BJ (cell line): Measurements from ENCODE around the gene ARL6IP1. TPM values are rescaled to one million over a fixed set of nuclear protein-coding genes. Genes with fewer than 3 reads are reported as not detected.
"Not testable (repeated sequence)": the region's sequence is repeated elsewhere in the genome, so short reads cannot be mapped to it uniquely, and the experiment has no call there.

Experiments used
- CTCF ChIA-PET: fragments of 350-600 bp; formaldehyde crosslinking; extraction: SDS; loops from one replicate; lab custom pipeline; 2021; ENCODE audit warnings: antibody characterized with exemption, inconsistent platforms; lab: Yijun Ruan, JAX
- POLR2A ChIA-PET: fragments of 300-600 bp; sonication (Branson Sonifier 250); formaldehyde crosslinking; extraction: SDS; loops from one replicate; lab custom pipeline; 2021; ENCODE audit warnings: antibody characterized with exemption; lab: Charles Lee
- DNase-seq: peaks from one replicate; pipeline ENCODE4 v3.0.0-alpha.2; 2011; ENCODE audit warnings: low read depth
- H3K27me3 ChIP-seq: 2 replicates; pipeline ENCODE4 v1.6.0; 2011; ENCODE audit warnings: low read length; ENCODE audit not compliant: control insufficient read depth, insufficient read depth
- H3K36me3 ChIP-seq: 2 replicates; pipeline ENCODE4 v1.5.1; 2011; ENCODE audit warnings: low read length; ENCODE audit not compliant: control insufficient read depth, insufficient read depth
- H3K4me3 ChIP-seq: 2 replicates; pipeline ENCODE4 v1.5.1; 2011; ENCODE audit warnings: low read depth, mild to moderate bottlenecking, control low read depth, low read length
- polyA plus RNA-seq: library from polyadenylated mRNA; depleted of rRNA; stranded (reverse); fragments of >200 nt; gene quantifications from 2 replicates; pipeline ENCODE4 v1.2.3, GENCODE V29; 2011; rRNA removed
- TF ChIP-seq, protein P1 (sequence below): IDR thresholded peaks from 2 replicates; pipeline ENCODE4 v1.5.1; 2011; ENCODE audit warnings: low read depth, mild to moderate bottlenecking, control low read depth, inconsistent platforms, low read length, moderate library complexity; ENCODE audit not compliant: insufficient read depth

The ARL6IP1 gene
- polyA plus RNA-seq, 1 experiment, result 178 TPM

DNA sequence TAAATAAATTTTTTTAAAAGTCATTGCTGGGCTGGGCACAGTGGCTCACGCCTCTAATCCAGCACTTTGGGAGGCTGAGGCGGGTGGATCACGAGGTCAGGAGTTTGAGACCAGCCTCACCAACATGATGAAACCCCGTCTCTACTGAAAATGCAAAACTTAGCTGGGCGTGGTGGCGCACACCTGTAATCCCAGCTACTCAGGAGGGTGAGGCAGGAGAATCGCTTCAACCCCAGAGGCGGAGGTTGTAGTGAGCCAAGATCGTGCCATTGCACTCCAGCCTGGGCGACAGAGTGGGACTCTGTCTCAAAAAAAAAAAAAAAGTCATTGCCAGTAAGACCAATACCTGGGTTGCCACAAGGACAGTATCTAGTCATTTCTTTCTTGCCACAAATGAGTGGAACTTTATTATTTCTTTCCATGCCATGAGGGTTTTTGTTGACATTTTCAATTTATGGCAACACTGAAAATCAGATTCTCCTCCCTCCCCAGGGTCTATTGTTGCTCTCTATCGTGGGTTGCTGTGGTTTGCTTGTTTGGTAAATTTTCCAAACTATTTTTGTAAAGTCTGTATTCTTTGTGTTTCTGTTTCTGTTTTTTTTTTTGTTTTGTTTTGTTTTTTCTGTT is 30.9 kb downstream of the ARL6IP1 start:
- H3K36me3 ChIP-seq, POLR2A ChIA-PET, H3K4me3 ChIP-seq, H3K27me3 ChIP-seq, CTCF ChIA-PET, DNase-seq: not testable (repeated sequence)

- H3K36me3 ChIP-seq, H3K27me3 ChIP-seq, DNase-seq, H3K4me3 ChIP-seq, POLR2A ChIA-PET, CTCF ChIA-PET: not testable (repeated sequence)
Observed at GRCh38 chr16:18767217-18767616, 34.1 kb downstream of the ARL6IP1 start.

DNA sequence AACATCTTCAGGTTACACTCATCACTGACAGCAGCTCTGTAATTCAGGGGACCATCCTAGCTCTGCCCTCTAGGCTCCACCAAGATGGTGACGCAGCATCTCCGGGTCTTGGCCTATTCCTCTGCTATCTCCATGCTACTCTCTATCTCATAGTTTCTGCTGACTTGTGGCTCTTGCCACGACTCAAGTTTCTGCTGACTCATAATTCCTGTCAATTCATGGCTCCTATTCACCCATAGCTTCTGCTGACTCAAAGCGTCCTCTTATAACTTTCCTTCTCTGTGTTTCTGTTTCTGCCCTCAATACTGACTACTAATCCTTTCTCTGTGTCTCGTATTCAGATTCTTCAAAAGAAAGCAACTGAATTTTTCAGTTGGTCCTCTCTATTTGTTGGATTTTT is 38.6 kb downstream of the ARL6IP1 start:
- H3K36me3 ChIP-seq, H3K27me3 ChIP-seq, CTCF ChIA-PET, H3K4me3 ChIP-seq, POLR2A ChIA-PET, DNase-seq: not testable (repeated sequence)

DNA sequence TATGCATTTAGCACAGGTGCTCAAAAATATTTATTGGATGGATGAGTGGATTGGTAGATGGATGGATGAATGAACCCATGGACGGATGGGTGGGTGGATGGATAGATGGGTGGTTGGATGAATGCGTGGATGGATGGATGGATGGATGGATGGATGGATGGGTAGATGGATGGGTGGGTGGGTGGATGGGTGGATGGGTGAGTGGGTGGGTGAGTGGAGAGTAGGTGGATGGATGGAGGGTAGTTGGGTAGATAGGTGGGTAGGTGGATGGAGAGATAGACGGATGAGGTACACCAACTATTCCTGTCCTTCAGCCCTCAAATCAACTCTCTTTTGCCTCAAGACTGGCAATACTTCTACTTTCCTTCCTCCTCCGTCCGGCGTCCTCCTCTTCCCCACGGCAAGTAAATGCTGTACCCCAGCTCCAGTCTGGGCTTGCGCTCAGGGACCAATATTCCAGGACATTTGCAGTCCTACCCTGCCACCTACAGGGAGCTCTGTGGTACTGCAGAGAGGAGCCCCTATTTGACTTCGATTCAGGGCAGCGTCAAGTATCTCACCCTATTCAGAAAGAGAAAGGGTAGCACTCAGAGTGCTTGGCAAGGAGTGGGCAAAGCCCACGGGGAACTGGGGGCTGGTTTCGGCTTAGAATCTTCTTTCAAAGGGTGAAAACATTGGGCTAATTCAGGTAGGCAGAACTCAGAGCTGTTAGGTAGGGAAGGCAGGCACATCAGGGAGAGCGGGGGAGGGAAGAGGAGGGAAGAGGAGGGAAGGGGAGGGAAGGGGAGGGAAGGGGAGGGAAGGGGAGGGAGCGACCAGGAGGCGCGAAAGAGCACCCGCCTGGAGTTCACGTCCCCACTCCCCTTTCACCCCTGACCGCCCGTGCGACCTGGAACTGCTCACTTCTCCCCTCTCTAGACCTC is 41.5 kb downstream of the ARL6IP1 start:
- CTCF ChIA-PET, POLR2A ChIA-PET, H3K27me3 ChIP-seq, H3K4me3 ChIP-seq, H3K36me3 ChIP-seq, DNase-seq: not testable (repeated sequence)
- TF ChIP-seq, protein P1, sequence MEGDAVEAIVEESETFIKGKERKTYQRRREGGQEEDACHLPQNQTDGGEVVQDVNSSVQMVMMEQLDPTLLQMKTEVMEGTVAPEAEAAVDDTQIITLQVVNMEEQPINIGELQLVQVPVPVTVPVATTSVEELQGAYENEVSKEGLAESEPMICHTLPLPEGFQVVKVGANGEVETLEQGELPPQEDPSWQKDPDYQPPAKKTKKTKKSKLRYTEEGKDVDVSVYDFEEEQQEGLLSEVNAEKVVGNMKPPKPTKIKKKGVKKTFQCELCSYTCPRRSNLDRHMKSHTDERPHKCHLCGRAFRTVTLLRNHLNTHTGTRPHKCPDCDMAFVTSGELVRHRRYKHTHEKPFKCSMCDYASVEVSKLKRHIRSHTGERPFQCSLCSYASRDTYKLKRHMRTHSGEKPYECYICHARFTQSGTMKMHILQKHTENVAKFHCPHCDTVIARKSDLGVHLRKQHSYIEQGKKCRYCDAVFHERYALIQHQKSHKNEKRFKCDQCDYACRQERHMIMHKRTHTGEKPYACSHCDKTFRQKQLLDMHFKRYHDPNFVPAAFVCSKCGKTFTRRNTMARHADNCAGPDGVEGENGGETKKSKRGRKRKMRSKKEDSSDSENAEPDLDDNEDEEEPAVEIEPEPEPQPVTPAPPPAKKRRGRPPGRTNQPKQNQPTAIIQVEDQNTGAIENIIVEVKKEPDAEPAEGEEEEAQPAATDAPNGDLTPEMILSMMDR, result peak; percentile 51

- DNase-seq, POLR2A ChIA-PET, H3K27me3 ChIP-seq, H3K36me3 ChIP-seq, CTCF ChIA-PET, H3K4me3 ChIP-seq: not testable (repeated sequence)
Observed at GRCh38 chr16:18757960-18758660, 43.2 kb downstream of the ARL6IP1 start.

DNA sequence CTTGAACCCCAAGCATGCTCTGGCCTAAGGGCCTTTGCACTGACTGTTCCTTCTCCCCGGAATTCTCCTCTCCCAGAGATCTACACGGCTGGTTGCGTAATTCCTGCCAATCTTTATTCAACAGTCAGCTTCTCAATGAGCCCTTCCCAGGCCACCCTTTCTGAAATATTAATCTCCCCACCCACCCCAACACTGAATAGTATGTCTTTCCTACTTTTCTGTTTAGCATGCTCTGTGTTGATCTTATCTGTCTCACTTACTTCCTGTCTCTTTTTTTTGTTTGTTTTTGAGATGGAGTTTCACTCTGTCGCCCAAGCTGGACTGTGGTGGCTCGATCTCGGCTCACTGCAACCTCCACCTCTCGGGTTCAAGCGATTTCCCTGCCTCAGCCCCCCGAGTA is 44.7 kb downstream of the ARL6IP1 start:
- H3K36me3 ChIP-seq, POLR2A ChIA-PET, CTCF ChIA-PET, H3K4me3 ChIP-seq, H3K27me3 ChIP-seq, DNase-seq: not testable (repeated sequence)

DNA sequence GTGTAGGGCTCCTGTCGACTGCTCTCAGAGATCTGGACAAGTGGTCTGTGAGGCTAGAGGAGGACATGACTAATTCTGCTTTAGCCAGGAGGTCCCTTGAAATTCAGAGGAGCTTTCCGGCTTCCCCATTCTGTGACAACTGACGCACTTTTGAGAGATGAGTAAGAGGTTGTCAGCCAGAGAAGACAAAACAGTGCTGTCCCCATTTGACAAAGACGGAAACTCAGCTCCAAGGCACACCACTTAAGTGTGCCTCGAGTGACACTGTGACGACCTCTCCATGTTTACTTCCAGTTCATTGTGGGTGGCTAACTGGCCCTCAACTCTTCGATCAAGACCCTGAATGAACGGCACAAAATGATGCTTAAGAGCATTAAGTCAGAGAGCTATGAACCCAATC is 58.5 kb downstream of the ARL6IP1 start:
- DNase-seq, H3K36me3 ChIP-seq, CTCF ChIA-PET, POLR2A ChIA-PET, H3K27me3 ChIP-seq, H3K4me3 ChIP-seq: not testable (repeated sequence)

Other genes with a start within 250 kb of the ARL6IP1 start
- 252 and 274 TPM in 2 replicates for gene NOMO2, start 239.5 kb downstream of the ARL6IP1 start, polyA plus RNA-seq
- gene RPS15A, start 11.2 kb downstream of the ARL6IP1 start, polyA plus RNA-seq, result 2,792 and 4,325 TPM in 2 replicates
- 20.5 and 31.0 TPM in 2 replicates for gene SMG1, start 124.9 kb upstream of the ARL6IP1 start, polyA plus RNA-seq
- 0.40 and 0.47 TPM in 2 replicates for gene TMC7, start 182.4 kb upstream of the ARL6IP1 start, polyA plus RNA-seq